ENCODE measurements around the gene TRPV2.
A peak's percentile ranks its signal among the peaks of the same experiment; 100 is the strongest.

Gene TRPV2

GRCh38 chr17:16446338-16446983, 31.1 kb downstream of the TRPV2 start:
- Histone ChIP-seq H2BK120ac (ENCODE audit: low read depth, low read length) (no peak overlapping the region), H2BK15ac (ENCODE audit: low read length) (no peak overlapping the region), H3K9me3 (replicated peaks in 1 of 2; ENCODE audit: control insufficient read depth in 2 of 2, insufficient read depth in 1 of 2, low read depth in 1 of 2, low read length in 2 of 2) (no peaks in the 10 kb centered on the region), H3K18ac (ENCODE audit: low read length) (no peak overlapping the region), H3K14ac (ENCODE audit: low read length) (no peak overlapping the region), H3K27ac (replicated peaks; ENCODE audit: low read length) (no peak overlapping the region), H4K8ac (ENCODE audit: low read depth, low read length) (no peak overlapping the region), H3K9ac (ENCODE audit: low read depth, low read length, poor library complexity) (peak overlapping the region; percentile 18), H2BK12ac (ENCODE audit: low read length) (no peak overlapping the region), H3K4me3 (ENCODE audit: low read length in 2 of 2) (no peak overlapping the region), H3K4me1 (ENCODE audit: control insufficient read depth in 2 of 2, insufficient read depth in 1 of 2, low read depth in 1 of 2, low read length in 2 of 2) (peaks cover 0 to 10% of the 10 kb centered on the region in 2 donors), H2AK5ac (ENCODE audit: low read depth, low read length) (no peak overlapping the region), H4K91ac (ENCODE audit: low read depth, low read length, poor library complexity) (no peak overlapping the region), H2AFZ (ENCODE audit: low read length) (no peak overlapping the region), H3K79me1 (ENCODE audit: low read depth, low read length) (peaks cover 15% of the 10 kb centered on the region), H3K4me2 (ENCODE audit: insufficient read depth, low read length, poor library complexity, severe bottlenecking) (no peak overlapping the region), H3K36me3 (replicated peaks in 1 of 2; ENCODE audit: control insufficient read depth in 2 of 2, insufficient read depth in 2 of 2, low read length in 2 of 2) (peaks cover 66 to 76% of the 10 kb centered on the region in 2 donors), H2BK5ac (ENCODE audit: low read length) (no peak overlapping the region), H3K4ac (ENCODE audit: low read length) (no peak overlapping the region), H3K27me3 (ENCODE audit: control insufficient read depth in 3 of 3, insufficient read depth in 3 of 3, low read depth in 1 of 3, low read length in 3 of 3) (no peaks in the 10 kb centered on the region), H3K23ac (ENCODE audit: low read depth, low read length, poor library complexity) (no peak overlapping the region)
- WGBS, 2 donors (ENCODE audit: extremely low coverage in 2 of 2, insufficient read length in 2 of 2, insufficient replicate concordance in 1 of 2), result no CpG with 5 or more reads among the region's 12 CpGs
- DNase-seq (ENCODE audit: low spot score), result no peak

DNA sequence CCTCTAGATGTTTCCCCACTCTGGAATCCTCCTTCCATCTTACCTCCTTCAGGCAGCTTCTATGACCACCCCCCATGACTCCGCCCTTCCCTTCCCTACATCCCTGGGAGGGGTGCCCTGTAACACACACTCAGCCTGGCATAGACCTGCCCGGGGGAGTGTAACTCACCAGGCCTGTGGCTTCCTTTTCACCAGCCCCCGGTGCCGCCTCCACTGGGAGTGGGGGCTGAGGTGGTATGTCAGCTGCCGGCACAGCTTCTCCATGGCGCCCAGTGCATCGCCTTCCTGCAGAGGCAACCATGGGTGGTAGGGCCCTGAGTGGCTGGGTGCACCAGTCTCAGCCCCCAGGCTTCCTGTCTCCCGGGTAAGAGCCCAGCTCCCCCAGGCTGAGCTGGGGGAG, 32.3 kb downstream of the TRPV2 start:
- H3K23ac ChIP-seq (ENCODE audit: low read depth, low read length, poor library complexity), result no peak overlapping the region
- DNase-seq (ENCODE audit: low spot score), result no peak
- H4K91ac ChIP-seq (ENCODE audit: low read depth, low read length, poor library complexity), result no peak overlapping the region
- peaks cover 10% of the 10 kb centered on the region for H3K79me1 ChIP-seq (ENCODE audit: low read depth, low read length)
- no peak overlapping the region for H3K18ac ChIP-seq (ENCODE audit: low read length)
- H2BK120ac ChIP-seq (ENCODE audit: low read depth, low read length), result no peak overlapping the region
- H3K36me3 ChIP-seq (replicated peaks in 1 of 2; ENCODE audit: control insufficient read depth in 2 of 2, insufficient read depth in 2 of 2, low read length in 2 of 2), result peaks cover 57 to 64% of the 10 kb centered on the region in 2 donors
- no CpG with 5 or more reads among the region's 8 CpGs for WGBS, 2 donors (ENCODE audit: extremely low coverage in 2 of 2, insufficient read length in 2 of 2, insufficient replicate concordance in 1 of 2)
- H2BK5ac ChIP-seq (ENCODE audit: low read length), result no peak overlapping the region
- no peak overlapping the region for H2BK15ac ChIP-seq (ENCODE audit: low read length)
- H2AFZ ChIP-seq (ENCODE audit: low read length), result no peak overlapping the region
- H3K27ac ChIP-seq (replicated peaks; ENCODE audit: low read length), result no peak overlapping the region
- H3K9me3 ChIP-seq (replicated peaks in 1 of 2; ENCODE audit: control insufficient read depth in 2 of 2, insufficient read depth in 1 of 2, low read depth in 1 of 2, low read length in 2 of 2), result no peaks in the 10 kb centered on the region
- H3K4me2 ChIP-seq (ENCODE audit: insufficient read depth, low read length, poor library complexity, severe bottlenecking), result no peak overlapping the region
- H3K4me1 ChIP-seq (ENCODE audit: control insufficient read depth in 2 of 2, insufficient read depth in 1 of 2, low read depth in 1 of 2, low read length in 2 of 2), result peaks cover 0 to 7% of the 10 kb centered on the region in 2 donors
- H3K4me3 ChIP-seq (ENCODE audit: low read length in 2 of 2), result no peak overlapping the region
- no peak overlapping the region for H3K14ac ChIP-seq (ENCODE audit: low read length)
- no peaks in the 10 kb centered on the region for H3K27me3 ChIP-seq (ENCODE audit: control insufficient read depth in 3 of 3, insufficient read depth in 3 of 3, low read depth in 1 of 3, low read length in 3 of 3)
- no peak overlapping the region for H2AK5ac ChIP-seq (ENCODE audit: low read depth, low read length)
- no peak overlapping the region for H4K8ac ChIP-seq (ENCODE audit: low read depth, low read length)
- no peak overlapping the region for H2BK12ac ChIP-seq (ENCODE audit: low read length)
- H3K4ac ChIP-seq (ENCODE audit: low read length), result no peak overlapping the region
- H3K9ac ChIP-seq (ENCODE audit: low read depth, low read length, poor library complexity), result no peak overlapping the region

GRCh38 chr17:16448490-16448889, 33.1 kb downstream of the TRPV2 start:
- no peak overlapping the region for H3K9ac ChIP-seq (ENCODE audit: low read depth, low read length, poor library complexity)
- no peak overlapping the region for H2BK15ac ChIP-seq (ENCODE audit: low read length)
- H2AK5ac ChIP-seq (ENCODE audit: low read depth, low read length), result no peak overlapping the region
- H2AFZ ChIP-seq (ENCODE audit: low read length), result no peak overlapping the region
- no CpG with 5 or more reads among the region's 6 CpGs for WGBS, 2 donors (ENCODE audit: extremely low coverage in 2 of 2, insufficient read length in 2 of 2, insufficient replicate concordance in 1 of 2)
- H3K4me2 ChIP-seq (ENCODE audit: insufficient read depth, low read length, poor library complexity, severe bottlenecking), result no peak overlapping the region
- no peak overlapping the region for H2BK12ac ChIP-seq (ENCODE audit: low read length)
- H3K18ac ChIP-seq (ENCODE audit: low read length), result no peak overlapping the region
- no peak overlapping the region for H4K91ac ChIP-seq (ENCODE audit: low read depth, low read length, poor library complexity)
- no peak for DNase-seq (ENCODE audit: low spot score)
- no peaks in the 10 kb centered on the region for H3K27me3 ChIP-seq (ENCODE audit: control insufficient read depth in 3 of 3, insufficient read depth in 3 of 3, low read depth in 1 of 3, low read length in 3 of 3)
- H3K14ac ChIP-seq (ENCODE audit: low read length), result no peak overlapping the region
- no peak overlapping the region for H3K4ac ChIP-seq (ENCODE audit: low read length)
- H3K4me1 ChIP-seq (ENCODE audit: control insufficient read depth in 2 of 2, insufficient read depth in 1 of 2, low read depth in 1 of 2, low read length in 2 of 2), result peaks cover 1 to 4% of the 10 kb centered on the region in 2 donors
- no peaks in the 10 kb centered on the region for H3K9me3 ChIP-seq (replicated peaks in 1 of 2; ENCODE audit: control insufficient read depth in 2 of 2, insufficient read depth in 1 of 2, low read depth in 1 of 2, low read length in 2 of 2)
- H4K8ac ChIP-seq (ENCODE audit: low read depth, low read length), result no peak overlapping the region
- no peak overlapping the region for H3K4me3 ChIP-seq (ENCODE audit: low read length in 2 of 2)
- no peak overlapping the region for H3K23ac ChIP-seq (ENCODE audit: low read depth, low read length, poor library complexity)
- H2BK5ac ChIP-seq (ENCODE audit: low read length), result no peak overlapping the region
- H3K36me3 ChIP-seq (replicated peaks in 1 of 2; ENCODE audit: control insufficient read depth in 2 of 2, insufficient read depth in 2 of 2, low read length in 2 of 2), result peaks cover 49 to 55% of the 10 kb centered on the region in 2 donors
- H2BK120ac ChIP-seq (ENCODE audit: low read depth, low read length), result no peak overlapping the region
- no peak overlapping the region for H3K27ac ChIP-seq (replicated peaks; ENCODE audit: low read length)
- peaks cover 7% of the 10 kb centered on the region for H3K79me1 ChIP-seq (ENCODE audit: low read depth, low read length)

GRCh38 chr17:16449121-16449570, 33.8 kb downstream of the TRPV2 start:
- peak overlapping the region; percentile 64 for H3K9ac ChIP-seq (ENCODE audit: low read depth, low read length, poor library complexity)

More at GRCh38 chr17:16449121-16449570, 33.8 kb downstream of the TRPV2 start:
- H2BK12ac ChIP-seq (ENCODE audit: low read length), result no peak overlapping the region
- H3K79me1 ChIP-seq (ENCODE audit: low read depth, low read length), result peaks cover 7% of the 10 kb centered on the region
- H3K4ac ChIP-seq (ENCODE audit: low read length), result no peak overlapping the region
- no peak overlapping the region for H4K91ac ChIP-seq (ENCODE audit: low read depth, low read length, poor library complexity)
- no peak overlapping the region for H3K18ac ChIP-seq (ENCODE audit: low read length)
- no peak overlapping the region for H3K23ac ChIP-seq (ENCODE audit: low read depth, low read length, poor library complexity)
- H3K27ac ChIP-seq (replicated peaks; ENCODE audit: low read length), result no peak overlapping the region
- H2AFZ ChIP-seq (ENCODE audit: low read length), result no peak overlapping the region
- peaks cover 2 to 5% of the 10 kb centered on the region in 2 donors for H3K4me1 ChIP-seq (ENCODE audit: control insufficient read depth in 2 of 2, insufficient read depth in 1 of 2, low read depth in 1 of 2, low read length in 2 of 2)
- H2BK15ac ChIP-seq (ENCODE audit: low read length), result no peak overlapping the region
- no peaks in the 10 kb centered on the region for H3K27me3 ChIP-seq (ENCODE audit: control insufficient read depth in 3 of 3, insufficient read depth in 3 of 3, low read depth in 1 of 3, low read length in 3 of 3)
- H3K36me3 ChIP-seq (replicated peaks in 1 of 2; ENCODE audit: control insufficient read depth in 2 of 2, insufficient read depth in 2 of 2, low read length in 2 of 2), result peaks cover 42 to 49% of the 10 kb centered on the region in 2 donors
- DNase-seq (ENCODE audit: low spot score), result no peak
- no peak overlapping the region for H2AK5ac ChIP-seq (ENCODE audit: low read depth, low read length)
- H3K4me2 ChIP-seq (ENCODE audit: insufficient read depth, low read length, poor library complexity, severe bottlenecking), result no peak overlapping the region
- no peak overlapping the region for H2BK5ac ChIP-seq (ENCODE audit: low read length)
- no peak overlapping the region for H2BK120ac ChIP-seq (ENCODE audit: low read depth, low read length)
- H4K8ac ChIP-seq (ENCODE audit: low read depth, low read length), result no peak overlapping the region
- WGBS, 2 donors (ENCODE audit: extremely low coverage in 2 of 2, insufficient read length in 2 of 2, insufficient replicate concordance in 1 of 2), result no CpG with 5 or more reads among the region's 11 CpGs
- no peak overlapping the region for H3K4me3 ChIP-seq (ENCODE audit: low read length in 2 of 2)
- no peaks in the 10 kb centered on the region for H3K9me3 ChIP-seq (replicated peaks in 1 of 2; ENCODE audit: control insufficient read depth in 2 of 2, insufficient read depth in 1 of 2, low read depth in 1 of 2, low read length in 2 of 2)
- H3K14ac ChIP-seq (ENCODE audit: low read length), result no peak overlapping the region
